KMS-11 (cell line): ENCODE measurements around the gene HIPK4.

ENCODE experiments used
- H2AFZ ChIP-seq: fragments of 200-600 bp; sonication (generic); 2 replicates; pipeline ENCODE4 v1.6.1; 2016; ENCODE audit warnings: antibody characterized with exemption, mixed run types, low read depth
- H3K27ac ChIP-seq: fragments of 200-600 bp; sonication (generic); 2 replicates; pipeline ENCODE4 v1.6.1; 2016; ENCODE audit warnings: mild to moderate bottlenecking, mixed run types
- H3K27me3 ChIP-seq: fragments of 200-600 bp; sonication (generic); 2 replicates; pipeline ENCODE4 v1.6.1; 2017; ENCODE audit warnings: mild to moderate bottlenecking, low read depth, mixed run types, moderate library complexity; ENCODE audit not compliant: insufficient read depth
- H3K36me3 ChIP-seq: fragments of 200-600 bp; sonication (generic); 2 replicates; pipeline ENCODE4 v1.6.1; 2017; ENCODE audit warnings: mild to moderate bottlenecking, mixed run types; ENCODE audit not compliant: insufficient read depth
- H3K4me1 ChIP-seq: fragments of 200-600 bp; sonication (generic); 2 replicates; pipeline ENCODE4 v1.6.1; 2016; ENCODE audit warnings: mild to moderate bottlenecking, low read depth, mixed run types; ENCODE audit not compliant: poor library complexity, severe bottlenecking
- H3K4me2 ChIP-seq: fragments of 200-600 bp; sonication (generic); 2 replicates; pipeline ENCODE4 v1.7.0; 2016; ENCODE audit warnings: mild to moderate bottlenecking, mixed run types
- H3K4me3 ChIP-seq: fragments of 200-600 bp; sonication (generic); IDR thresholded peaks from 2 replicates; pipeline ENCODE4 v1.6.1; 2017; ENCODE audit warnings: low read depth, low read length, mixed read lengths; ENCODE audit not compliant: insufficient read depth
- H3K79me2 ChIP-seq: fragments of 200-600 bp; sonication (generic); 2 replicates; pipeline ENCODE4 v1.6.1; 2016; ENCODE audit warnings: low read depth, mixed run types; ENCODE audit not compliant: insufficient read depth
- H3K9ac ChIP-seq: fragments of 200-600 bp; sonication (generic); 2 replicates; pipeline ENCODE4 v1.6.1; 2016; ENCODE audit warnings: mild to moderate bottlenecking, mixed run types
- H4K20me1 ChIP-seq: fragments of 200-600 bp; sonication (generic); 2 replicates; pipeline ENCODE4 v1.6.1; 2016; ENCODE audit warnings: mild to moderate bottlenecking, mixed run types; ENCODE audit not compliant: insufficient read depth
- TF ChIP-seq, protein P1 (sequence below): fragments of 200-600 bp; sonication (generic); conservative IDR thresholded peaks from 2 replicates; pipeline ENCODE4 v1.6.1; 2017; ENCODE audit warnings: low read depth, mild to moderate bottlenecking, antibody characterized with exemption, low read length, moderate library complexity, mixed read lengths

HIPK4 gene

DNA sequence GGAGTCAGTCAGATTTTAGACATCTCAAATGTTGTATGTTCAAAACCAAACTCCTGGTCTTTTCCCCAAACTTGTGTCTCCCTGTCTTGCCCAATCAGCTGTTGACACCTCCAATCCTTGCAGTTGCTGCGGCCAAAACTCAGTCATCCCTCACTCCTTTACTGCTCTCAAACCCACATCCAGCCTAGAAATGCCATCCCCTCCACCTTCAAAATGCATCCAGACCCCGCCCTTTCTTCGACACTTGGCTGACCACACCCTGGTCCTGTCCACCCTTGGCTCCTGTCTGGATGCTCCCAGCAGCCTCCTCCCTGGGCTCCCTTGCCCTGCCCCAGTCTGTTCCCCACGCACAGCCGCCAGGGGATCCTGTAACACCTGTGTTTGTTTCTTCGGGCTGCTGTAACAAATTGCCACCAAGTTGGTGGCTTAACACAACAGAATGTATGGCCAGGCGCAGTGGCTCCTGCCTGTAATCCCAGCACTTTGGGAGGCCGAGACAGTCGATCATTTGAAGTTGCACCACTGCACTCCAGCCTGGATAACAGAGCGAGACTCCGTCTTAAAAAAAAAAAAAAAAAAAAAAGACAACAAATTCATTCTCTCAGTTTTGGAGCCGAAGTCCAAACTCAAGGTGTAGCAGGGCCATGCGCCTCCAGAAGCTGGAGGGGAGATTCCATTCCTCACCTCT is 29.8 kb downstream of the HIPK4 start:
- no peaks in the 10 kb centered on the region for H3K36me3 ChIP-seq
- H3K4me2 ChIP-seq: no peak overlapping the region
- H3K27me3 ChIP-seq: no peaks in the 10 kb centered on the region
- H3K9ac ChIP-seq: no peak overlapping the region
- H3K27ac ChIP-seq: no peak overlapping the region
- no peaks in the 10 kb centered on the region for H3K79me2 ChIP-seq
- H2AFZ ChIP-seq: no peak overlapping the region
- no peak overlapping the region for H3K4me3 ChIP-seq
- no peaks in the 10 kb centered on the region for H4K20me1 ChIP-seq
- TF ChIP-seq, protein P1, sequence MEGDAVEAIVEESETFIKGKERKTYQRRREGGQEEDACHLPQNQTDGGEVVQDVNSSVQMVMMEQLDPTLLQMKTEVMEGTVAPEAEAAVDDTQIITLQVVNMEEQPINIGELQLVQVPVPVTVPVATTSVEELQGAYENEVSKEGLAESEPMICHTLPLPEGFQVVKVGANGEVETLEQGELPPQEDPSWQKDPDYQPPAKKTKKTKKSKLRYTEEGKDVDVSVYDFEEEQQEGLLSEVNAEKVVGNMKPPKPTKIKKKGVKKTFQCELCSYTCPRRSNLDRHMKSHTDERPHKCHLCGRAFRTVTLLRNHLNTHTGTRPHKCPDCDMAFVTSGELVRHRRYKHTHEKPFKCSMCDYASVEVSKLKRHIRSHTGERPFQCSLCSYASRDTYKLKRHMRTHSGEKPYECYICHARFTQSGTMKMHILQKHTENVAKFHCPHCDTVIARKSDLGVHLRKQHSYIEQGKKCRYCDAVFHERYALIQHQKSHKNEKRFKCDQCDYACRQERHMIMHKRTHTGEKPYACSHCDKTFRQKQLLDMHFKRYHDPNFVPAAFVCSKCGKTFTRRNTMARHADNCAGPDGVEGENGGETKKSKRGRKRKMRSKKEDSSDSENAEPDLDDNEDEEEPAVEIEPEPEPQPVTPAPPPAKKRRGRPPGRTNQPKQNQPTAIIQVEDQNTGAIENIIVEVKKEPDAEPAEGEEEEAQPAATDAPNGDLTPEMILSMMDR: no peak
- peaks cover 12% of the 10 kb centered on the region for H3K4me1 ChIP-seq

DNA sequence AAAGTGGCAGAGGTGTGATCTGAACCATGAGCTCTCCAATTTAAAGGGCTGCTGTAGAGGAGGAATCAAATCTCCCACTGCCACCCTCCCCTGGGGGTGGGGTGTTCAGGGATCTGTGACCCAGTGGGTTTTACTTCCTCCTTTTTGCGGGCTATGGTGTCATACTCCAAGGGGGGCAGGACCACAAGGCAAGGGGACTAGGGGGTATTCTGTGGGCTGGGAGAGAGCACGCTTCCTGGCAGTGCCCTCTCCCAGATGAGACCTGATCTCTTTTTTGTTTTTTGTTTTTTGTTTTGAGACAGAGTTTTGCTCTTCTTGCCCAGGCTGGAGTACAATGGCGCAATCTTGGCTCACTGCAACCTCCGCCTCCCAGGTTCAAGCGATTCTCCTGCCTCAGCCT is 31.2 kb downstream of the HIPK4 start:
- Histone ChIP-seq H3K79me2 (no peaks in the 10 kb centered on the region), H4K20me1 (no peaks in the 10 kb centered on the region), H3K9ac (no peak overlapping the region), H3K27ac (no peak overlapping the region), H3K4me2 (no peak overlapping the region), H3K4me3 (no peak overlapping the region), H3K4me1 (peaks cover 12% of the 10 kb centered on the region), H3K36me3 (no peaks in the 10 kb centered on the region), H3K27me3 (no peaks in the 10 kb centered on the region), H2AFZ (no peak overlapping the region)
- TF ChIP-seq, protein P1: no peak

DNA sequence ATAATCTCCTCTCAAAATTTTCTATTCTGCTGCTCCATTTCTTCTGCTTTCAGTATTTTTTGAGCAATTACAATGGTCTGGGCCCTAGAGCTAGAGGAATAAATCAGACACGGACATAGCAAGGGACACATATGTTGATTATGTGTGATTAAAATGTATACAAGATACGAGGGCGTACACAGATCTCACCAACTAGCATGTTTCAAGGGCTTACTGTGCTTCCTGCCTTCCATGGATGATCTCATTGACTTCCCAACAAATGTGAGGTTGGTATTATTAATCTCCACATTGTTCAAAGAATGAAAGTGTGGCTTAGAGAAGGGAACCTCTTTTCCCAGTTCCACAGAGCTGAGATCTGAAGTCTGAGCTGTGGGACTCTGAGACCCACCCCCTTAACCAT is 32.3 kb downstream of the HIPK4 start:
- no peaks in the 10 kb centered on the region for H4K20me1 ChIP-seq
- H3K4me2 ChIP-seq: no peak overlapping the region
- H3K79me2 ChIP-seq: no peaks in the 10 kb centered on the region
- H3K4me3 ChIP-seq: no peak overlapping the region
- H2AFZ ChIP-seq: no peak overlapping the region
- H3K9ac ChIP-seq: no peak overlapping the region
- H3K27ac ChIP-seq: no peak overlapping the region
- no peaks in the 10 kb centered on the region for H3K27me3 ChIP-seq
- TF ChIP-seq, protein P1: no peak
- H3K36me3 ChIP-seq: no peaks in the 10 kb centered on the region
- peaks cover 6% of the 10 kb centered on the region for H3K4me1 ChIP-seq

DNA sequence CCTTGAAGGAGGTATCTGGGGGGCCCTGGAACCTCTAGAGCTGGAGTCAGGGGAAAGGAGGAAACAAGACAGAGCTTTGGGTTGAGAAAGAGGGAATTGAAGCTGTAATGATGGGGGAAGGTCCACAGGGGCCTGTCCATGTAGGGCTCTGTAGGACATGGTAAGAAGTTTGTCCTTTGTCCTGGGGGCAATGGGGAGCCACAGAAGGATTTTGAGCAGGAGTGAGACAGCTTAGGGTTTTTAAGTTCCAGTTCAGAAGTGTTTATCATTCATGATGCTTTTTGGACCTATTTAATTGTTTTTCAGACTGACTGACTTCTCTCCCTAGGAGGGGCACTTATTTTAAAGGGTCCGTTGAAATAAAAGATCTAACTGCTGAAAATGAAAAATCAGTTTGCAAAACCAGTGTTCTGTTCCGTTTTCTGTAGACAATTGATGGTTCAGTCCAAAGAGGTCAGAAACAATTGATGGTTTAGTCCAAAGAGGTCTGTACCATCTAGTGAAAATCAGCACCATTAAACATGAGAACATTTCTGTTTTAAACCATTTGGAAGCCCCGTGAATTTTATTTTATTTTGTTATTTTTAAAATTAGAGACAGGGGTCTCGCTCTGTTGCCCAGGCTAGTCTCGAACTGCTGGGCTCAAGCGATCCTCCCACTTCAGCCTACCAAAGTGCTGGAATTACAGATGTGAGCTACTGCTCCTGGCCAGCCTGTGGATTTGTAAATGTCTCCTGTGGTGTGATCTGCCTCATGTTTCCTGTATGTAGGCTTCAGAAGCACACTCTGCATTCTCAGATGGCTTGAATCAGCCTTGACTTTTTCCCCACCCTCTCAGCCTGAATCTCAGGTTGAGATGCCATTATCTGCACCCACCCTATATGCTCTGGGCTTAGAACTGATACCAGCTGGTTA is 33.0 kb downstream of the HIPK4 start:
- TF ChIP-seq, protein P1: no peak
- Histone ChIP-seq H3K27ac (no peak overlapping the region), H3K27me3 (no peaks in the 10 kb centered on the region), H4K20me1 (no peaks in the 10 kb centered on the region), H3K4me3 (no peak overlapping the region), H2AFZ (no peak overlapping the region), H3K36me3 (no peaks in the 10 kb centered on the region), H3K4me2 (no peak overlapping the region), H3K79me2 (no peaks in the 10 kb centered on the region), H3K4me1 (peaks cover 6% of the 10 kb centered on the region), H3K9ac (no peak overlapping the region)
